GM23338 (cell line): ENCODE results near the gene PEAK3. TPM values are rescaled to one million over a fixed set of nuclear protein-coding genes. Genes with fewer than 3 reads are reported as not detected.

ENCODE experiments used
- ATAC-seq: fragments of 200-7000 bp; cut with Tn5 transposase; 3 replicates; pipeline ENCODE4 v1.9.1; 2020
- DNase-seq: peaks from one replicate; pipeline ENCODE4 v3.0.0-alpha.2; 2015; ENCODE audit warnings: low spot score
- H2AFZ ChIP-seq: fragments of 200-600 bp; sonication (generic); 2 replicates; pipeline ENCODE4 v1.8.0; 2016; ENCODE audit warnings: antibody characterized with exemption, mild to moderate bottlenecking, moderate library complexity
- H3F3A ChIP-seq: fragments of 200-600 bp; sonication (generic); replicated peaks from 2 replicates; pipeline ENCODE4 v1.8.0; 2017; ENCODE audit warnings: antibody characterized with exemption, mixed run types, low read depth
- H3K27ac ChIP-seq: fragments of 200-600 bp; sonication (generic); 2 replicates; pipeline ENCODE4 v1.6.1; 2016; ENCODE audit warnings: low read depth
- H3K27me3 ChIP-seq: fragments of 200-600 bp; sonication (generic); 2 replicates; pipeline ENCODE4 v1.8.0; 2016; ENCODE audit warnings: mild to moderate bottlenecking, mixed run types, moderate library complexity; ENCODE audit not compliant: insufficient read depth
- H3K36me3 ChIP-seq: fragments of 200-600 bp; sonication (generic); 2 replicates; pipeline ENCODE4 v1.8.0; 2016; ENCODE audit warnings: mild to moderate bottlenecking; ENCODE audit not compliant: insufficient read depth
- H3K4me1 ChIP-seq: fragments of 200-600 bp; sonication (generic); 2 replicates; pipeline ENCODE4 v1.8.0; 2016; ENCODE audit warnings: mild to moderate bottlenecking, moderate library complexity; ENCODE audit not compliant: insufficient read depth
- H3K4me2 ChIP-seq: fragments of 200-600 bp; sonication (generic); 2 replicates; pipeline ENCODE4 v1.7.1; 2017; ENCODE audit warnings: mixed run types
- H3K4me3 ChIP-seq: fragments of 200-600 bp; sonication (generic); 2 replicates; pipeline ENCODE4 v1.6.1; 2016; ENCODE audit warnings: mixed run types
- H3K79me2 ChIP-seq: fragments of 200-600 bp; sonication (generic); replicated peaks from 2 replicates; pipeline ENCODE4 v1.8.0; 2017; ENCODE audit warnings: mild to moderate bottlenecking; ENCODE audit not compliant: insufficient read depth
- H3K9me2 ChIP-seq: fragments of 200-600 bp; sonication (generic); 2 replicates; pipeline ENCODE4 v1.8.0; 2017; ENCODE audit not compliant: insufficient read depth
- H4K20me1 ChIP-seq: fragments of 200-600 bp; sonication (generic); replicated peaks from 2 replicates; pipeline ENCODE4 v1.8.0; 2017; ENCODE audit warnings: mild to moderate bottlenecking; ENCODE audit not compliant: insufficient read depth
- H3K27ac Mint-ChIP-seq: 2 replicates; pipeline ENCODE4 v1.8.0; 2020; ENCODE audit warnings: inconsistent platforms, mild to moderate bottlenecking, moderate library complexity, mixed read lengths
- H3K27me3 Mint-ChIP-seq: 3 replicates; pipeline ENCODE4 v1.8.0; 2022; ENCODE audit warnings: low read depth, mild to moderate bottlenecking, moderate library complexity, mixed read lengths, inconsistent platforms; ENCODE audit not compliant: insufficient read depth, poor library complexity
- H3K36me3 Mint-ChIP-seq: 3 replicates; pipeline ENCODE4 v1.8.0; 2021; ENCODE audit warnings: low read depth, mild to moderate bottlenecking, inconsistent platforms, moderate library complexity, mixed read lengths
- H3K4me1 Mint-ChIP-seq: 3 replicates; pipeline ENCODE4 v1.8.0; 2020; ENCODE audit warnings: mild to moderate bottlenecking, inconsistent platforms, mixed read lengths
- H3K4me3 Mint-ChIP-seq: 3 replicates; pipeline ENCODE4 v1.8.0; 2021; ENCODE audit warnings: moderate library complexity, mild to moderate bottlenecking, inconsistent platforms, mixed read lengths
- H3K9me3 Mint-ChIP-seq: 3 replicates; pipeline ENCODE4 v1.8.0; 2020; ENCODE audit warnings: moderate library complexity, mild to moderate bottlenecking, inconsistent platforms, mixed read lengths
- CREB1 ChIP-seq: fragments of 250-450 bp; sonication (Bioruptor Pico); IDR thresholded peaks from 2 replicates; pipeline ENCODE4 v1.5.0; 2020; ENCODE audit warnings: low read depth, mild to moderate bottlenecking, moderate library complexity
- CTCF ChIP-seq, 2 experiments: fragments of 200-600 bp in 1 of 2; sonication (generic) in 1 of 2; conservative IDR thresholded peaks; 2 replicates each; pipeline versions ENCODE4 v1.5.1 to v1.6.1; 2016 to 2017; ENCODE audit warnings: antibody characterized with exemption in 2 of 2, low read depth in 2 of 2, mild to moderate bottlenecking in 2 of 2, moderate library complexity in 1 of 2
- ETS1 ChIP-seq: IDR thresholded peaks from 2 replicates; pipeline ENCODE4 v1.6.1; 2016; ENCODE audit warnings: antibody characterized with exemption
- EZH2 ChIP-seq: fragments of 200-600 bp; sonication (generic); IDR thresholded peaks from one replicate; pipeline ENCODE4 v1.8.0; 2017; ENCODE audit warnings: antibody characterized with exemption, mild to moderate bottlenecking, low read depth; ENCODE audit not compliant: unreplicated experiment
- EZH2phosphoT487 ChIP-seq: fragments of 200-600 bp; sonication (generic); IDR thresholded peaks from one replicate; pipeline ENCODE4 v1.8.1; 2018; ENCODE audit warnings: antibody characterized with exemption; ENCODE audit not compliant: unreplicated experiment
- JUNB ChIP-seq: IDR thresholded peaks from one replicate; pipeline ENCODE4 v1.6.1; 2016; ENCODE audit warnings: antibody characterized with exemption; ENCODE audit not compliant: unreplicated experiment
- NANOG ChIP-seq: IDR thresholded peaks from 2 replicates; pipeline ENCODE4 v1.6.1; 2016; ENCODE audit warnings: antibody characterized with exemption, borderline replicate concordance
- POLR2AphosphoS5 ChIP-seq: IDR thresholded peaks from 2 replicates; pipeline ENCODE4 v1.6.1; 2016; ENCODE audit warnings: antibody characterized with exemption, low read depth
- REST ChIP-seq: IDR thresholded peaks from one replicate; pipeline ENCODE4 v1.6.1; 2018; ENCODE audit warnings: antibody characterized with exemption; ENCODE audit not compliant: unreplicated experiment
- STAT1 ChIP-seq: IDR thresholded peaks from one replicate; pipeline ENCODE4 v1.6.1; 2016; ENCODE audit warnings: antibody characterized with exemption; ENCODE audit not compliant: unreplicated experiment
- ZNF114 ChIP-seq: fragments of 250-450 bp; sonication (Bioruptor Pico); IDR thresholded peaks from 2 replicates; pipeline ENCODE4 v1.5.0; 2020; ENCODE audit warnings: mild to moderate bottlenecking, moderate library complexity
- ZNF331 ChIP-seq: fragments of 250-450 bp; sonication (Bioruptor Pico); IDR thresholded peaks from 2 replicates; pipeline ENCODE4 v1.5.0; 2020; ENCODE audit warnings: low read depth, mild to moderate bottlenecking, moderate library complexity
- ZNF462 ChIP-seq: fragments of 250-450 bp; sonication (Bioruptor Pico); IDR thresholded peaks from 2 replicates; pipeline ENCODE4 v1.5.0; 2020; ENCODE audit warnings: mild to moderate bottlenecking, moderate library complexity
- polyA plus RNA-seq: library from polyadenylated mRNA; unstranded; fragments of >200 nt; fragmentation: Nextera tagmentation; extraction: Ambion mirVana; gene quantifications from 2 replicates; pipeline ENCODE4 v1.2.1, GENCODE V29; 2016
- total RNA-seq: library from RNA; depleted of rRNA; stranded (reverse); fragments of >200 nt; shearing (Covaris generic); gene quantifications from 2 replicates; pipeline ENCODE4 v1.2.3, GENCODE V29; 2014

PEAK3 gene
- total and polyA plus RNA-seq, 2 experiments from 2014 or later, result not detected

GRCh38 chr19:2271234-2272103 lies 10.5 kb downstream of the PEAK3 start:
- H2AFZ ChIP-seq, result no peak overlapping the region
- peaks cover 4% of the 10 kb centered on the region; the same call in 1 of the 2 replicates for H3K36me3 ChIP-seq
- peak overlapping the region; percentile 98 for H3K4me3 ChIP-seq
- H3K27ac ChIP-seq, result peak overlapping the region; percentile 85
- peaks cover 47% of the 10 kb centered on the region for H3K79me2 ChIP-seq
- Mint-ChIP-seq H3K9me3 (peaks cover 7% of the 10 kb centered on the region; the same call in 2 of the 3 replicates), H3K27me3 (peaks cover 30% of the 10 kb centered on the region), H3K4me3 (peak overlapping the region; percentile 93), H3K4me1 (peaks cover 25% of the 10 kb centered on the region), H3K36me3 (peaks cover 37% of the 10 kb centered on the region), H3K27ac (peak overlapping the region; percentile 89)
- H3K4me1 ChIP-seq, result peaks cover 18% of the 10 kb centered on the region
- H3K27me3 ChIP-seq, result no peaks in the 10 kb centered on the region
- H4K20me1 ChIP-seq, result peaks cover 27% of the 10 kb centered on the region
- ATAC-seq (no peak; the same call in 2 of the 3 replicates), DNase-seq (no peak)
- TF ChIP-seq ETS1, result no peak
- TF ChIP-seq ZNF331 (CRISPR knock-in tag), result no peak
- no peak for TF ChIP-seq EZH2phosphoT487
- TF ChIP-seq ZNF462, result no peak
- TF ChIP-seq POLR2AphosphoS5, result no peak; the same call in 1 of the 2 replicates
- no peak for TF ChIP-seq EZH2
- TF ChIP-seq NANOG, result no peak
- no peak for TF ChIP-seq CTCF (conservative IDR thresholded peaks at IDR 0.05; ENCODE audit: low read depth in 2 of 2)
- no peak for TF ChIP-seq REST
- no peak for TF ChIP-seq CREB1 (CRISPR knock-in tag)
- no peak for TF ChIP-seq STAT1
- TF ChIP-seq JUNB, result no peak
- no peak for TF ChIP-seq ZNF114 (CRISPR knock-in tag)
- no peaks in the 10 kb centered on the region for H3K9me2 ChIP-seq
- peaks cover 42% of the 10 kb centered on the region for H3F3A ChIP-seq
- peak overlapping the region; percentile 89 for H3K4me2 ChIP-seq
